GM23338 (cell line): ENCODE measurements around the gene LILRA6.
"Not testable (repeated sequence)": the region's sequence is repeated elsewhere in the genome, so short reads cannot be mapped to it uniquely, and the experiment has no call there.

ENCODE experiments used
- EZH2 ChIP-seq: fragments of 200-600 bp; sonication (generic); IDR thresholded peaks from one replicate; pipeline ENCODE4 v1.8.0; 2017; ENCODE audit warnings: antibody characterized with exemption, mild to moderate bottlenecking, low read depth; ENCODE audit not compliant: unreplicated experiment
- EZH2phosphoT487 ChIP-seq: fragments of 200-600 bp; sonication (generic); IDR thresholded peaks from one replicate; pipeline ENCODE4 v1.8.1; 2018; ENCODE audit warnings: antibody characterized with exemption; ENCODE audit not compliant: unreplicated experiment
- POLR2AphosphoS5 ChIP-seq: IDR thresholded peaks from 2 replicates; pipeline ENCODE4 v1.6.1; 2016; ENCODE audit warnings: antibody characterized with exemption, low read depth
- TF ChIP-seq, protein P1 (sequence below), 2 experiments: fragments of 200-600 bp in 1 of 2; sonication (generic) in 1 of 2; conservative IDR thresholded peaks; 2 replicates each; pipeline versions ENCODE4 v1.5.1 to v1.6.1; 2016 to 2017; ENCODE audit warnings: antibody characterized with exemption in 2 of 2, low read depth in 2 of 2, mild to moderate bottlenecking in 2 of 2, moderate library complexity in 1 of 2

DNA sequence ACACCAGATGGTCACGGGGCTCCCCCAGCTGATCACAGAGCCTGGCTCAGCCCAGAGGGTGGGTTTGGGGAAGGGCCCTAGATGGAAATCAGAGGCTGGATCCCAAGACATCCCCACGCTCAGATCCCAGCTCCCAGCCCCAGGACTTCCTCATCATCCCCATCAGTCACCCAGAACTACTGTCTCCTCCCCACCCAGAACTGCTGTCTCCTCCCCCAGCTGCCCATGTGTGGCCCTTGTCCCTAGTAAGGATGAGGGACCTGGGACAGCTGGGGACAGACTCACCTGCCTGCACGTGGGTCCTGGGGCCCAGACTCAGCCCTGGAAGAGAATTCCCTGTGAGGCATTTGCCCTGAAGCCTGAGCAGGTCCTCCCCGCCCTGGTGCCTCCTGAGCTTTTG is 356 bp downstream of the LILRA6 start:
- TF ChIP-seq EZH2phosphoT487, EZH2, POLR2AphosphoS5: not testable (repeated sequence)
- TF ChIP-seq, protein P1, sequence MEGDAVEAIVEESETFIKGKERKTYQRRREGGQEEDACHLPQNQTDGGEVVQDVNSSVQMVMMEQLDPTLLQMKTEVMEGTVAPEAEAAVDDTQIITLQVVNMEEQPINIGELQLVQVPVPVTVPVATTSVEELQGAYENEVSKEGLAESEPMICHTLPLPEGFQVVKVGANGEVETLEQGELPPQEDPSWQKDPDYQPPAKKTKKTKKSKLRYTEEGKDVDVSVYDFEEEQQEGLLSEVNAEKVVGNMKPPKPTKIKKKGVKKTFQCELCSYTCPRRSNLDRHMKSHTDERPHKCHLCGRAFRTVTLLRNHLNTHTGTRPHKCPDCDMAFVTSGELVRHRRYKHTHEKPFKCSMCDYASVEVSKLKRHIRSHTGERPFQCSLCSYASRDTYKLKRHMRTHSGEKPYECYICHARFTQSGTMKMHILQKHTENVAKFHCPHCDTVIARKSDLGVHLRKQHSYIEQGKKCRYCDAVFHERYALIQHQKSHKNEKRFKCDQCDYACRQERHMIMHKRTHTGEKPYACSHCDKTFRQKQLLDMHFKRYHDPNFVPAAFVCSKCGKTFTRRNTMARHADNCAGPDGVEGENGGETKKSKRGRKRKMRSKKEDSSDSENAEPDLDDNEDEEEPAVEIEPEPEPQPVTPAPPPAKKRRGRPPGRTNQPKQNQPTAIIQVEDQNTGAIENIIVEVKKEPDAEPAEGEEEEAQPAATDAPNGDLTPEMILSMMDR (conservative IDR thresholded peaks at IDR 0.05; ENCODE audit: low read depth in 2 of 2): not testable (repeated sequence)
